Stimulated activated CD4-positive, alpha-beta T cell treated with anti-CD3 and anti-CD28 coated beads, Interleukin-2, amount 100 ng/mL, for 4 hours (primary cell): Measurements from ENCODE around the gene MCM3.

Source experiments
- DNase-seq: peaks from one replicate; pipeline ENCODE4 v3.0.0-alpha.2; 2020; ENCODE audit warnings: low read depth

Gene MCM3

DNA sequence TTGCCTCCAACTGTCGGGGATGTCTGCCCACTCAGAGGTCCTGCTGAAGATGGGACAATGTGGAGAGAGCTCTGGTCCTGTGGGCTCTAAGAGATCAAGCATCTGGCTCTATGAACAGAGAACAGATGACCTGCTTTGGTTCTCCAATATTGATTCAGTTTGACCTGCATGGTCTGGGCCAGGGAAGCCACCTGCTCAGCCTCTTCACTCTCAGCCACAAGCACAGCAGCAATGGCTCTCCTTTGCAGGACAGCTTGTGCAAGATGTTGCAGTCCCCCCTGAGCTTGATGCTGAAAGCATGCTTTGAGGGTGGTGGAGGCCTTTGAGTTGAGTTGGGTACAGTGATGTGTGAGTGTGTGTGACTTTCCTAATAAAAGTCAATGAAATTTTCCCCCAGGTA, 18.6 kb upstream of the MCM3 start:
- no peak for DNase-seq

DNA sequence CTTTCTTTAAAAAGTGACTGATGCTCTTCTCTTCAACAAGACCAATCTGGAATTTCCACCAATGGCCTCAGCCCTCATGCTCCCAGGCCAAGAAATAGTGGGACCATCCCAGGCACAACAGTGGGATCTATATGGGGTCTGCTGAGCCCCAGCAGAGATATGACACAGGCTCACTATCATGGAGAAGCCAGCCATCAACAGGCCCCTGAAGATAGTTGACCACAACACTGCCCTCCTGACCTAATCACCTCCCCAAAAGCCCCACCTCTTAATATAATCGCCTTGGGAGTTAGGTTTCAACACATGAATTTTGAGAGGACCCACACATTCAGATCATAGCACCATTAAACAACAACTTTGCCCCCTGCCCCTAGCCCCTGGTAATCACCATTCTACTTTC, 16.8 kb upstream of the MCM3 start:
- no peak for DNase-seq

DNA sequence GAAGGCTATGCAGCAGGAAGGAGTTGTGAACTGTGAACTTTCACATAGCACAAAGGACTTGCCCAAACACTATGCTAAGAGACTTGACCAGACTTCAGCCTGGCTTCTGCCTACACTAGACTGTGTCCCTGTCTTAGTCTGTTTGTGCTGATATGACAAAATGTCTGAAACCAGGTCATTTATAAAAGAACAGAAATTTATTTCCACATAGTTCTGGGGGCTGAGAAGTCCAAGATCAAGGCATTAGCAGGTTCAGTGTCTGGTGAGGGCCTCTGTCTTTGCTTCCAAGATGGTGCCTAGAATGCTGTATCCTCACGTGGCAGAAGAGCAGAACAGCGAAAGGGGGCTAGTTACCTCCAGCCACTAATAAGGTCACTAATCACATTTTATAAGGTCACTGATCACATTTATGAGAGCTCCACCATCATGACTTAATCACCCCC, 16.0 kb upstream of the MCM3 start:
- no peak for DNase-seq

DNA sequence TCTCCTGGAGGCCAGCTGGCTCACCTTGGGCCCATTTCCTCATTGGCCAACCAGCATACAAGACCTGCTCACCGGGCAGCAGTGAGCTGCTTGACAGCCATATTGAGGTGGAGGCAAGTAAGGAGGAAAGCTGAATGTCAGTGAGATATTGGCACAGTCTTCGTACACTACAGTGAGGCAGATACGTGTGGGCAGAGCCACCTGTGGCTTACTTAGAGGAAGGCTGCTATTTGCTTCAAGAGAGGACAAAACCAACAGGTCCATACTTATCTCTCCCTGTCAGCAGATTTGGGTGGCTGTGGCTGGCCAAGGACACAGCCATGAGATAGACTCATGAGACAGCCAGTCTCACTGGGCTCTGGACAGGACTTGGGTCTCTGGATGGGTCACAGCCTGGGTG, 15.1 kb upstream of the MCM3 start:
- DNase-seq = no peak

DNA sequence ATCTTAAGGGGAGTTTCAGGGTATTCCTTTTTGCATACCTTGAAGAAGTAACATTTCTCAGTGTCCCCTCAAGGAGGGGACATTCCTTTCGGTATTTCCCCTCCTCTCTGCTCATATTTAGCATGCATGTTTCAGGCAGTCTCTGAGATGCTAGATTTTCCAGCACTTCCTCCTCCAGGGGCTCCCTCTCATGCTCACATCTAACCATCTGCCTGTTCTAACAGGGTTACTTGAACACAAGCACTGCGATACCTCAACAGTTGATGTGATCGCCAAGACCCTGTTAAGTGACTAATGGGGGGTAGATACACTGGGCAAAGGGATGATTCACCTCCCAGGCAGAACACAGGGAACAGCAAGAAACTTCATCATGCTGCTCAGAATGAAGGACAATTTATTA, 12.9 kb upstream of the MCM3 start:
- DNase-seq = no peak

DNA sequence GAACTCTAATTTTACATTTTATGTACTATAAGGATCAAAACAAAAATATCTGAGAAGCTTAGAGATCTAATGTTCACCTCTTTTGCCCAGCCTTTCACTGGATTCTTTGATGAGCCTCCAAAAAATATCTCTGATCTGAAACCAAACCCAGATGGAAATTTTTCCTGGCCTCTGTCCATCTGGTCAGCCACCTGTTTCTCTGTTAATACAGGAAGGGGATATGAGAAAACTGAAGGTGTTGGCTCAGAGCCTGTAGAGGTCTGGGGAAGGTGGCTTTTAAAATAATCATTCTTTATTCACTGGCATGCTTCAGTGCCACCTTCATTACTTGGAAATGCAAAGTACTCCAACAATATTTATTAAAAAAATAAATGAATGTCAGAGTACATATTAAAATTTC, 8.5 kb upstream of the MCM3 start:
- DNase-seq = no peak

DNA sequence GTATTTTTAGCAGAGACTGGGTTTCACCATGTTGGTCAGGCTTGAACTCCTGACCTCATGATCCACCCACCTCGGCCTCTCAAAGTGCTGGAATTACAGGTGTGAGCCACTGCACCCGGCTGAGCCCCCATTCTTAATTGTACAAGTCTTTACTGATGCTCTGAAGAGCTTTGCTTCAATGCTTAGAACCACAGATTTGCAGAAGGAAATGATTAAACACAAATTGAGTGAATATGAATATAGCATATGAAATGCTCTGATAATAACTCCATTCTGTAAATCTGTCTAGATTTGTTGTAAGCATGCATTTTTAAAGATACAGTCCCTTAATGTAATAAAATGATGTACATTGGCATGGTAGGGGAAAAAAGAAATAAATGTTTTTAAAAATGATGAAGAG, 4.3 kb upstream of the MCM3 start:
- no peak for DNase-seq

DNA sequence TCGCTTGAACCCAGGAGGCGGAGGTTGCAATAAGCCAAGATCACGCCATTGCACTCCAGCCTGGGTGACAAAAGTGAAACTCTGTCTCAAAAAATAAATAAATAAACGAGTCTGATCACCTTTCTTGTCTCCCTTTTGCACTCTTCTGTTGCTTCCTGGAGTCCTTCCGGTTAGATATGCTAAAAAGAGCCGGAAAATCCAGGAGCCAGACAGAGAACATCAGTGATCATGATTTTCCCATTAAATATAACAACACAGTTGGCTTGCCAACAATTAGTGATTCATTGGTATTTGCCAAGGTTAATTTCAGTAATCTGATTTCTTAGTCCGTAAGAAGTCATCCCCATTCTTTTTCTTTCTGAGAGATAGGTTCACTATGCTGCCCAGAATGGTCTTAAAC, 3.7 kb upstream of the MCM3 start:
- no peak for DNase-seq

DNA sequence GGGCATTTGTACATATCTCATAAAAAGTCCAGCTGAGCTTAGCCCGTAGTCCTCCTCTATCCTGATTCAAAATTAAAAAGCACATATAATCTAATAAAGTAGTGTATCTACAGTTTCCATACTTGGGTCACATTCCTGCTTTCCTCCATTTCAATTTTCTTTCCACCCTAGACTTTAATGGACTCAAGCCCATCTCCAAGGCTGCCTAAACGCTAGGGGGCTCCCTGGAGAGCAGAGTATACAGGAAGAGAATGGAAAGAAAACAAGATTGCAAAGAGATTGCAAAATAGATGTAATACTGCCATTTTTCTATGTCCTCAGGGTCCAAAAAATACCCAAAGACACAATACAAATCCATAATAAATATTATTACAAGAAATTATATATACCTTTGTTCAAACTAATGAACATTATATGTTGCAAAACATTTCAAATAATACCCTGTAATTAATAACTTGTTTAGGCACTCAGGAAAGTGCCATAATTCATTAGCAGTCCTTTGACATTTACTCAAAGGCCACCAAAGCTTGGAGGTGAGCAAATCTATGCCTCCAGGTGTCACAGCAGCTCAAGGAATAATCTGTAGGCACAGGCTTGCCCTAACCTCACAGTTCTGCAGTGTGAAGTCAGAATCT, 2.4 kb upstream of the MCM3 start:
- peak; percentile 45 for DNase-seq

DNA sequence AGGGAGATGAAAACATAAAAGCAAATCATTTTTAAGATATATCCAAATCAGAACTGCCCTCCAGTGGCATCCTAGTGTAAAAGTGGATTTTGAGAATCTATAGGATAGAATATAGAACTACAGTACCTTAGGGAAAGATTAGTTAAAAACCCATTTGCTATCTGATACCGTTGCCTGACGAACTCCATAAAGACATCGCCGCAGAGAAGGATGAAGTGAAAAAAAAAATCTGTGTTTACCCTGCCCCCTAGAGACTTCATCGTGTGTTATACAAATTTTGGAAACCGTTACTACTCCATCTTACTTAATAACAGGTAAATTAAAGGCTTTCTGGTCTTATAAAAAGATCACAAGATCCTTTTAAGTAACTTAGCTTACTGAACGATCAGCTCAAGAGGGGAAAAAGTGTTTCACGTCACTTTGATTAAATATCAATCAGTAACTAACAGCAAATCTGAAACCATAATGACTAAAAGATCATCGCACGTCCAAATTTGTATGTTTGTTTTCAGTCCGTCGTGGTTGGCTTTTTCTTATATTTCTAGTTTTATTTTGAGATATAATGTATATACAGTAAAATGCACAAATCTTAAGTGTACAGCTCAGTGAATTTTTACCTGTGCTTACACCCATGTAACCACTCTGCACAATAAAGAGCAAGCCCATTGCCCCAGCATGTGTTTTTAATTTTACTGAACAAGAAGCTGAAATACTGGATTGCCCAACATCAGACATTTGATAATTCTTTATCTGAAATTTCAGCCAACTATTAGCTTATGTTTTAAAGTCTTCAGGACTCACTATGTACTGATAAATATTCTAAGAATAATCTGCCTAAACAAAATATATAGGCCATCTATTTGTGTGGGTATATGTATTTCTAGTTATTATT, 881 bp upstream of the MCM3 start:
- DNase-seq = no peak

DNA sequence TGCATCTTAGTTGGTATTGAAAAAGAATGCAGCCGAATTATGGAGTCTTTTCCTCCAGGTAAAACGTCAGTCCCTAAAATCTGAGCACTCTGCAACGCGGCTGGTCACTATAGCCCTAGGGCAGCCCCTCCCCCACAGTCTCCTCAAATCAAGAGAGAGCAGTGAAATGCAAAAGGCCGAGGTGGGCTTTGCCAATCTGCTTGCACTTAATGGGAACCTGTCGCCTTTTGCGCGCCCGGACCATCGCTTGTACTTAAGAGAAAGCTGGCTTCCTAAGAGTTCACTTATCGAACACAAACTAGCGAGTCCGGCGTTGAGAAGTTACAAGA, 447 bp downstream of the MCM3 start:
- no peak for DNase-seq

DNA sequence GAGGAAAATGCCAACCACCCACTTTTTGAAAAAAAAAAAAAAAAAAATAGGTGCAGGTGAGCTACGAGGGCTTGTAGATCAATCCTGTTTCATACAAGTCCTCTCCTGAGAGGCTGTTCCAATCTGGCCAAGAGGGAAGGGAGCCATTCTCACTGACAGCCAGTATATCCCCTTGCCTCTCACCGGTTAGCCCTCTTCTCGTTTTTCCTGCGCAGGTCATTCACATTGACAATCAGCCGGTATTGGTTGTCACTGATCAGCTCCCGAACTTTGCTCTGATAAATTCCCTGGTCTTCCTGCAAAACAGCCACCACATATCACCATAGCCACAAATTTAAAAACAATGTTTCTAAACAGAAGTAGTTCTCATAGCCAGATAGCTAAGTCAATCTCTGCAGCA, 1.4 kb downstream of the MCM3 start:
- no peak for DNase-seq

DNA sequence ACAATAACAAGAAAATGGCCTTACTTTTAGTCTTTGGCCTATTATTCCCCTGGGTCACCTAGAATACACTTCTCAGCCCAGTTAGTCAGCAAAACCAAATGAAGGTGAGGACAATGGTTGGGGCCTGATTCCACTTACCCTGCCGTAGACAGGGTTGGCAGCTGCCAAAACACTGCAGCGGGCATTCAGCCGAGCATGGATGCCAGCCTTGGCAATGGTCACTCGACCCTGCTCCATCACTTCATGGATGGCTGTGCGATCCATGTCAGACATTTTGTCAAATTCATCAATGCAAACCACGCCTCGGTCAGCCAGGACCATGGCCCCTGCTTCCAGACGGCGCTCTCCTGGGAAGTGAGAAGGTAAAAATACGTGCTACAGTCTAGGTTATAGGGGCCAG, 8.4 kb downstream of the MCM3 start:
- no peak for DNase-seq

DNA sequence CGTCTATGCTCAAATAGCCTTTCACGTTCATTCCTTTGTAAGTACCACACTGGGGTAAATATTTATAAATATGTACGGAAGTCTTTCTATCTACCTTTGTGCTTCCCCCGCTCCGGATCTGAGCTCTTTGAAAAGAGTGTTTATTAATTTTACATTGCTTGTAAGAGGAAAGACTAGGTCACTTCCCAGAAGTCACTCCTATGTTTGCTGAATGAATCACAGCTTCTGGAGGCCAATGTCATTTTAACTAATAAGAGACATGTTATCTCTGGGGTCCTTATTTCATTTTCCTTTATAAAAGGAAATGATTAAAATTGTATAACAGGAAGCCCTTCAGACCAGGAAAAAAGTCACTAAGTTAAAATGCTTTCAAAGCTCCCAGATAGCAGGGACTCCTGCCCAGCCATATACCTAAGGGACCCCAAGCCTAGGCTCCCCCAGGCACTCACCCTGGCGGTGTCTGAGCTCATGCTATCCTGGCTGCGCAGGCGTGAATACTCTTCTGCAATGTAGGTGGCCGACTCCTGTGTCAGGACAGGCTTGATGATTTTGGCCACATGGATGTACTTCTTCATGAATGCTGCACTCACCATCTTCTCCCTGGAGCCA, 12.6 kb downstream of the MCM3 start:
- DNase-seq = no peak

DNA sequence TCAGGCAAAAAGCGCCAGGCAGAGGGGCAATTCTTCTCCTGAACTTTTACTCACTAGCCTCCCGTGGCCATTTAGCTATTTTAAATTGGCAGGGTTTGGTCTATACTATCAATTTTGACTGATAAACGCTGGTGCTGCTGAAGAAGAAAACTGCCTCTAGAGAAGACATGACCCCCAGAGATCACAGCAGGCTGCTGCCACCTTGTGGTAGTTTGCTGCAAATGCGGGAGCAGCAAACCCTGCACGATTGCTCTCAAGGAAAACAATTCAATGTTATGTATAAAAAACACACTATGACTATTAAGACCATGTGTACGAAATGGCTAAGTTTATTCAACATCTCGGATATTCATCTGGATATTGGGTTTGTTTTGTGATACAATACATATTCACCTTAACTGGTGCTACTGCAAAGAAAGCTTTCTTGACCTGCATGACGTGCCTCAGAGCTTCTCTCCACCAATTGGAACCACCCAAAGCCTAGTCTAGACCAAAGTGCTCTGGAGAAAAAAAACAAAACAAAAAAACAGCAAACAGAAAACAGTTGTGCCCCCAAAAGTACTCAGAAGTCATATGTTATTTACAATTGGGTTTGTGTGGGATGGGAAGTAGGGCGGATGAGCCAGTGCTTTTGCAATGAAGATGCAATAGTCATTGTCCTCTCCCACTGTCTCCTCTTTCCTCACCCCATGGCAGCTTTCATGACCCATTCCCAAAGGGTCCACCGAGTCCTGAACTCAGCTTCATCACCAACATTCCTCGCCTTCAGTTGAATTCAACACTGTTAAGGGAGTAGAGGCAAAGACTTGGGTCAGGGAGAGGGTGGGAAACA, 20.6 kb downstream of the MCM3 start:
- DNase-seq = peak; percentile 51

DNA sequence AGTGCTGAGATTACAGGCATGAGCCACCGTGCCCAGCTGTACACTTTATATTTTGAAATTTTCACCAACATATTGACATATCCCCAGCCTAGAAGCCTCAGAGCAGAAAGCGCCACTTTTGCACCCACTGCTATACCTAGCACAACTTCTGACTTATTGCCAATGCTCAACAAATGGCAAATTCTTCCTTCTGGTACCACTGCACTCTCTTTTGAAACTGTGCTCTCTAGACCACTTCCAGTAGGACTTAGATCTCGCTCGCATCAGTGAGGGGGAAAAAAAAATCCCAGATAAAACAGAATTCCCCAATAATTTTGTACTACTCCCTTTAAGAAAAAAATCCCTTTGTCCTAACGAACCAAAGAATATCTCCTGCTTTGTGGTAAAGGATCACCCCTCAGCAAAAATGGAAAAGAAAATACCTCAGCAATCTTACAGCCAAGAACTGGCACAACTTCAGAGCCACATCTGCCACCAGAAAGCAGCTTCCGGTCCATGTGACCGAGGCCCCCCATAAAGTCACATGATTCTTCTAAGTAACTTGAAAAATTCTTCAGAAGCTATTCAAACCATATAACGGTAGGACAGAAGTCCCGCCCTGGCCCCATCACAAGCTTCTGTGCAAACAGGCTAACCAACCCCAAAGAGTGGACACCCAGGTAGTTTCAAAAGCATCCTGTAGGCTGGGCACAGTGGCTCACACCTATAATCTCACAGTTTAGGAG, 21.8 kb downstream of the MCM3 start:
- DNase-seq = no peak

DNA sequence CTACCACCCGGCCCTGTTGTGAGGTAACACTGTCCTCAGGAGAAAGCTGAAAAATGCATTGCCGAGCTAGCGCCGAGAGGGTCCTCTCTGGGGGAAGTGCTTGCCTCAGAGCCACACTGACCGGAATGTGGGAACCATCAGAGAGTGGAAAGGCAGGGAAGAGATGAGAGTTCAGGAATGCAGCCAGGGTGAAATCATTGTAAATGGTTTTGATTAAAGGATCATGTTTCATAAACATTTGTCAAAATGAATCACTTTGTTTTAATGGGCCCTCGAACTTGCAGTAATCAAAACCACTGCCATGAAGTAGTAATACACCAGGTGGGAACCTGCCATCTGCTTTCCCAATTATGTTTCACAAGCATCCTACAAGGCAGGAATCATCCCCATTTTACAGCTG, 23.3 kb downstream of the MCM3 start:
- DNase-seq = no peak

DNA sequence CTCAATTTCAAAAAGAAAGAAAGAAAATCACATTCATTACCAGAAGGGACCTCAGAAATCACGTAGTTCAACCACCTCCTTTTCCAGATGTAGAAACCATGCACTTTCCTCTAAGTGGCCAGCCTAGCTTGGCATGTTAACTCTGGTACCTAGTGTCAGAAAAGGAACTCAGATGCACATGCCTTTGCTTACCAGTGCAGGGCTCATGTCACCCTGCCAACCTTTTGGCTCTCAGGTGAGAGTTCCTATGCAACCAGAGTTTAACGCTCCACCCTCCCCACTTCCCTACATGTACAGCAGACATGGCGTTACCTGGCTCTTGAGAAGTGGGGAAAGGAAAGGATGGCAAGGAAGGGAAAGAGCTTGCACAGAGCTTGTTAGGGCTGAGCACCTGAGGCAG, 23.9 kb downstream of the MCM3 start:
- no peak for DNase-seq

DNA sequence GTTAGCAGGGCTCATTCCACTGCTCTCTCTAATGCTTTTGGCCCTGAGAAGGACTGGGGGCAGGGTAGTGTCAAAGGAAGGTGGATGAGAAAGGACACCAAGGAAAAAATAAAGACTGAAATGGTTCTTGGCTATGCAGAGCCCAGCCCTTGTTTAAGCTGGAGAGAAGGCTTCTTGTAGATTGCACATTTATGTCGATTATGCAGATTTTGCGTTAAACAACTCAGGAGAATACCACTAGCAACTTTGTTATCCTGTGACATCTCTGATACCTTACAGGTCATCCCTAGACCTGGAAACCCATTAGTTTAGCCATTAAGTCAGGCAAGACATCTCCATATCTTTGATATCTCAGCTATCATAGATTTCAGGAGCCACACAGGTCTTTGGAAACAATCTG, 29.1 kb downstream of the MCM3 start:
- no peak for DNase-seq

DNA sequence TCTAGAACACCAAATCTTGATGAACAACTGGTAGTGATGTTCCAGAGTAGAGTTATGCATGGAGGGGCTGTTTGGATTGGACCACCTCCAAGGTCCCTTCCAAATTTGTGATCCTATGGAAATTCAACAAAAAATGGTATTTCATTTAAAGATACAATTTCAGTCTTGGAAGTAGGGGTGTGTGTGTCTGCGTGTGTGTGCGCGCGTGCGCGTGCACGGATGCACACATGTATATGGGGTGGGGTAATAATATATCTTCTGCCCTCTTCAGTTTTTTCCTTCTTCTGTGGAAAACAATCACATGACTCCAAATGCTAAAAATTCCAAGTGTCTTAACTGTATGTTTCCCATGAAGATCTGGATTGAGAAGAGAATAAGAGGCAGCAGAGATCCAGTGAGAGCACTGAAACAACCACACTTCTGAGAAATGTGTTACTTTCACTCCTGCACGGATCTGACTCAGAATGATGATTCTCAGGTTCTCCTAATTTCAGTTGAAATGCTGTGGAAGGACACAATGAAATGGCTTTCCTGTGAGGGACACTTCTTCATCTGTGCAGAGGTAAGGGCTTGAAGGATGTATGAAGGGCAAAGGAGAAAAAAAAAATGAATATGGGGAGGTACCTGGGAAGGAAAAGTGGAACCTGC, 29.7 kb downstream of the MCM3 start:
- no peak for DNase-seq

DNA sequence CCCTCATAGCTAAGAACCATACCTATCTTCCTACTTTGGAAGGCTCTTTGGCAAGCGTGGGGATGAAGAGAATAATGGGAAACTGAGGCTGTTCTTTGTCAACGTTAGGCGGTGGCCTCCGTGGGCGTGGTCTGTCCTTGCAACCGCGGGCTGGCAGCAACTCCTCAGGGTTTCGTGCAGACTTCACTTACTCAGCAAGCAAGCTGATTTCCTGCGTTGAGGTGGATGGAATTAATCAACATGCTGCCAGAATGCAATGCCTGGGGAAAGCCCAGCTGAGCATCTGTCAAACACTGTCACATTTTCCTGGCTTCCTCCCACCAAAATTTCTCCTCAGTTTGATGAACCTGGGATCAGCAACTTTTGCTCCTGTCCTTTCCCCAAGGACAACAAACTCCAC, 31.0 kb downstream of the MCM3 start:
- no peak for DNase-seq
